Activated CD4-positive, alpha-beta T cell treated with anti-CD3 and anti-CD28 coated beads for 36 hours (primary cell): ENCODE measurements around the gene DTNB. TPM values are rescaled to one million over a fixed set of nuclear protein-coding genes. Genes with fewer than 3 reads are reported as not detected.

ENCODE experiments used
- ATAC-seq: fragments of 200-7000 bp; cut with Tn5 transposase; one replicate; pipeline ENCODE4 v1.10.0; 2021; ENCODE audit warnings: mild to moderate bottlenecking, moderate library complexity
- CTCF ChIA-PET: fragments of 350-600 bp; sonication (Branson Sonifier 250); formaldehyde crosslinking; loops from one replicate; lab custom pipeline; 2021; ENCODE audit warnings: antibody characterized with exemption; lab: Charles Lee
- POLR2A ChIA-PET: fragments of 350-600 bp; sonication (Branson Sonifier 250); formaldehyde crosslinking; loops from one replicate; lab custom pipeline; 2021; ENCODE audit warnings: antibody characterized with exemption, inconsistent platforms; lab: Charles Lee
- DNase-seq: peaks from one replicate; pipeline ENCODE4 v3.0.0-alpha.2; 2020
- H3K27ac Mint-ChIP-seq: one replicate; pipeline ENCODE4 v1.8.0; 2021; ENCODE audit warnings: mixed read lengths
- H3K27me3 Mint-ChIP-seq: one replicate; pipeline ENCODE4 v1.8.0; 2021; ENCODE audit warnings: mixed read lengths
- H3K36me3 Mint-ChIP-seq: one replicate; pipeline ENCODE4 v1.8.0; 2021; ENCODE audit warnings: low read depth, mixed read lengths
- H3K4me1 Mint-ChIP-seq: one replicate; pipeline ENCODE4 v1.8.0; 2021; ENCODE audit warnings: mixed read lengths
- H3K4me3 Mint-ChIP-seq: one replicate; pipeline ENCODE4 v1.8.0; 2021; ENCODE audit warnings: mild to moderate bottlenecking, moderate library complexity, mixed read lengths
- H3K9me3 Mint-ChIP-seq: one replicate; pipeline ENCODE4 v1.8.0; 2021; ENCODE audit warnings: low read depth, mixed read lengths
- intact Hi-C, 2 experiments: fragments of 100-400 bp; cut with DNase I in 1 of 2; cut with micrococcal nuclease in 1 of 2; formaldehyde crosslinking; loops; one replicate each; pipeline versions ENCODE4 v1.14.2 to v1.15.1; 2022 to 2024; cut with DNase I, micrococcal nuclease
- total RNA-seq, 2 experiments: library from RNA; stranded (reverse); gene quantifications; one replicate each; pipeline ENCODE4 v1.2.3, GENCODE V29; 2021

DTNB gene
- total RNA-seq, 2 experiments from 2014 or later = 17.1 to 33.5 TPM

GRCh38 chr2:25336383-25336841 lies 337.0 kb downstream of the DTNB start:
- Mint-ChIP-seq H3K36me3 (peaks cover 7% of the 10 kb centered on the region), H3K27ac (peak overlapping the region; percentile 89), H3K4me1 (peaks cover 78% of the 10 kb centered on the region), H3K9me3 (no peaks in the 10 kb centered on the region), H3K4me3 (no peak overlapping the region), H3K27me3 (no peaks in the 10 kb centered on the region)
- no peak for ATAC-seq
- ChIA-PET CTCF (interaction anchor here (0.9 to 2.5 kb wide), 4 partner anchors 10 to 25 kb away, joined by 3 to 11 read pairs (median 5); no protein-coding TSS in a partner anchor), POLR2A (no interaction called here)
- intact Hi-C loops = no loop called here
- DNase-seq = no peak

- Mint-ChIP-seq H3K27ac (peak overlapping the region; percentile 89), H3K4me1 (peaks cover 83% of the 10 kb centered on the region), H3K9me3 (no peaks in the 10 kb centered on the region), H3K27me3 (no peaks in the 10 kb centered on the region), H3K4me3 (no peak overlapping the region), H3K36me3 (peaks cover 11% of the 10 kb centered on the region)
- POLR2A ChIA-PET = interaction anchor here (2.8 kb wide), 1 partner anchor 22 kb away, joined by 9 read pairs; no protein-coding TSS in a partner anchor
- CTCF ChIA-PET = interaction anchor here (2.5 kb wide), 1 partner anchor 12 kb away, joined by 11 read pairs; no protein-coding TSS in a partner anchor
- intact Hi-C loops = no loop called here
- DNase-seq = no peak
- ATAC-seq = no peak
Observed at GRCh38 chr2:25335971-25336370, 337.4 kb downstream of the DTNB start.

- Mint-ChIP-seq H3K36me3 (peaks cover 11% of the 10 kb centered on the region), H3K27me3 (no peaks in the 10 kb centered on the region), H3K9me3 (no peaks in the 10 kb centered on the region), H3K4me1 (peaks cover 89% of the 10 kb centered on the region), H3K27ac (peak overlapping the region; percentile 58), H3K4me3 (no peak overlapping the region)
- intact Hi-C loops = no loop called here
- CTCF ChIA-PET = interaction anchor here (0.7 to 2.5 kb wide), 2 partner anchors 8 to 12 kb away, joined by 3 to 11 read pairs; no protein-coding TSS in a partner anchor
- no peak for DNase-seq
- POLR2A ChIA-PET = interaction anchor here (2.8 kb wide), 1 partner anchor 21 kb away, joined by 9 read pairs; no protein-coding TSS in a partner anchor
- ATAC-seq = no peak
Observed at GRCh38 chr2:25335204-25335603, 338.2 kb downstream of the DTNB start.

GRCh38 chr2:25334482-25334881 lies 338.9 kb downstream of the DTNB start:
- H3K27me3 Mint-ChIP-seq = no peaks in the 10 kb centered on the region
- DNase-seq = no peak
- ChIA-PET CTCF (interaction anchor here (0.7 to 1.3 kb wide), 3 partner anchors 11 to 226 kb away, joined by 3 to 4 read pairs (median 4); no protein-coding TSS in a partner anchor), POLR2A (interaction anchor here (2.8 kb wide), 1 partner anchor 20 kb away, joined by 9 read pairs; no protein-coding TSS in a partner anchor)
- H3K36me3 Mint-ChIP-seq = peaks cover 11% of the 10 kb centered on the region
- intact Hi-C loops = no loop called here
- peak overlapping the region; percentile 75 for H3K27ac Mint-ChIP-seq
- ATAC-seq = no peak
- H3K4me3 Mint-ChIP-seq = peak overlapping the region; percentile 29
- H3K9me3 Mint-ChIP-seq = no peaks in the 10 kb centered on the region
- H3K4me1 Mint-ChIP-seq = peaks cover 94% of the 10 kb centered on the region

GRCh38 chr2:25333981-25334380 lies 339.4 kb downstream of the DTNB start:
- POLR2A ChIA-PET = interaction anchor here (2.8 kb wide), 1 partner anchor 20 kb away, joined by 9 read pairs; no protein-coding TSS in a partner anchor
- H3K4me1 Mint-ChIP-seq = peaks cover 89% of the 10 kb centered on the region
- intact Hi-C loops = no loop called here
- H3K4me3 Mint-ChIP-seq = no peak overlapping the region
- no peaks in the 10 kb centered on the region for H3K27me3 Mint-ChIP-seq
- CTCF ChIA-PET = interaction anchor here (0.6 to 1.3 kb wide), 4 partner anchors 10 to 233 kb away, joined by 3 to 4 read pairs (median 4); no protein-coding TSS in a partner anchor
- peaks cover 11% of the 10 kb centered on the region for H3K36me3 Mint-ChIP-seq
- H3K27ac Mint-ChIP-seq = peak overlapping the region; percentile 75
- no peak for ATAC-seq
- DNase-seq = no peak
- H3K9me3 Mint-ChIP-seq = no peaks in the 10 kb centered on the region

GRCh38 chr2:25332571-25332970 lies 340.8 kb downstream of the DTNB start:
- no peaks in the 10 kb centered on the region for H3K9me3 Mint-ChIP-seq
- ATAC-seq (no peak), DNase-seq (no peak)
- peaks cover 75% of the 10 kb centered on the region for H3K4me1 Mint-ChIP-seq
- CTCF ChIA-PET = interaction anchor here (0.6 to 1.9 kb wide), 6 partner anchors 10 to 135 kb away, joined by 3 to 9 read pairs (median 4); no protein-coding TSS in a partner anchor
- H3K27ac Mint-ChIP-seq = peak overlapping the region; percentile 75
- POLR2A ChIA-PET = no interaction called here
- peaks cover 18% of the 10 kb centered on the region for H3K36me3 Mint-ChIP-seq
- intact Hi-C loops = no loop called here
- H3K4me3 Mint-ChIP-seq = no peak overlapping the region
- no peaks in the 10 kb centered on the region for H3K27me3 Mint-ChIP-seq

GRCh38 chr2:25331686-25332365 lies 341.6 kb downstream of the DTNB start:
- DNase-seq (peak; percentile 86), ATAC-seq (peak; percentile 92)
- H3K4me3 Mint-ChIP-seq = peak overlapping the region; percentile 10
- POLR2A ChIA-PET = no interaction called here
- H3K4me1 Mint-ChIP-seq = peaks cover 67% of the 10 kb centered on the region
- H3K27ac Mint-ChIP-seq = peak overlapping the region; percentile 75
- H3K9me3 Mint-ChIP-seq = peaks cover 6% of the 10 kb centered on the region
- intact Hi-C loops = no loop called here
- no peaks in the 10 kb centered on the region for H3K27me3 Mint-ChIP-seq
- H3K36me3 Mint-ChIP-seq = peaks cover 23% of the 10 kb centered on the region
- CTCF ChIA-PET = interaction anchor here (0.6 to 1.9 kb wide), 6 partner anchors 9 to 45 kb away, joined by 4 to 9 read pairs (median 5); no protein-coding TSS in a partner anchor

- peaks cover 12% of the 10 kb centered on the region for H3K9me3 Mint-ChIP-seq
- DNase-seq = no peak
- peaks cover 58% of the 10 kb centered on the region for H3K4me1 Mint-ChIP-seq
- ATAC-seq = no peak
- ChIA-PET CTCF (interaction anchor here (0.6 to 1.9 kb wide), 3 partner anchors 22 to 94 kb away, joined by 3 to 9 read pairs (median 3); no protein-coding TSS in a partner anchor), POLR2A (no interaction called here)
- no peak overlapping the region for H3K4me3 Mint-ChIP-seq
- intact Hi-C loops = no loop called here
- H3K27ac Mint-ChIP-seq = no peak overlapping the region
- H3K36me3 Mint-ChIP-seq = peaks cover 30% of the 10 kb centered on the region
- no peaks in the 10 kb centered on the region for H3K27me3 Mint-ChIP-seq
Observed at GRCh38 chr2:25330937-25331336, 342.4 kb downstream of the DTNB start.

GRCh38 chr2:25330273-25330672 lies 343.1 kb downstream of the DTNB start:
- ATAC-seq = no peak
- ChIA-PET POLR2A (no interaction called here), CTCF (interaction anchor here (0.6 kb wide), 1 partner anchor 95 kb away, joined by 3 read pairs; no protein-coding TSS in a partner anchor)
- intact Hi-C loops = no loop called here
- Mint-ChIP-seq H3K27ac (no peak overlapping the region), H3K4me3 (no peak overlapping the region), H3K9me3 (peaks cover 12% of the 10 kb centered on the region), H3K4me1 (peaks cover 58% of the 10 kb centered on the region), H3K36me3 (peaks cover 35% of the 10 kb centered on the region), H3K27me3 (no peaks in the 10 kb centered on the region)
- no peak for DNase-seq

GRCh38 chr2:25328152-25329085 lies 345.0 kb downstream of the DTNB start:
- Mint-ChIP-seq H3K36me3 (peaks cover 35% of the 10 kb centered on the region), H3K4me3 (no peak overlapping the region), H3K27ac (no peak overlapping the region), H3K4me1 (peaks cover 59% of the 10 kb centered on the region), H3K9me3 (peaks cover 12% of the 10 kb centered on the region), H3K27me3 (no peaks in the 10 kb centered on the region)
- intact Hi-C loops = no loop called here
- ChIA-PET POLR2A (no interaction called here), CTCF (interaction anchor here (0.5 to 2.0 kb wide), 6 partner anchors 14 to 189 kb away, joined by 3 to 4 read pairs (median 3); no protein-coding TSS in a partner anchor)
- ATAC-seq (no peak), DNase-seq (no peak)
